Stimulated activated CD8-positive, alpha-beta memory T cell treated with anti-CD3 and anti-CD28 coated beads, Interleukin-15, amount 100 ng/mL, for 48 hours (primary cell): ENCODE measurements around the gene SMIM17.

Source experiments
- DNase-seq, 2 donors: peaks; one replicate each; pipeline ENCODE4 v3.0.0-alpha.2; 2020; ENCODE audit warnings: low read depth in 2 of 2

SMIM17 gene

DNA sequence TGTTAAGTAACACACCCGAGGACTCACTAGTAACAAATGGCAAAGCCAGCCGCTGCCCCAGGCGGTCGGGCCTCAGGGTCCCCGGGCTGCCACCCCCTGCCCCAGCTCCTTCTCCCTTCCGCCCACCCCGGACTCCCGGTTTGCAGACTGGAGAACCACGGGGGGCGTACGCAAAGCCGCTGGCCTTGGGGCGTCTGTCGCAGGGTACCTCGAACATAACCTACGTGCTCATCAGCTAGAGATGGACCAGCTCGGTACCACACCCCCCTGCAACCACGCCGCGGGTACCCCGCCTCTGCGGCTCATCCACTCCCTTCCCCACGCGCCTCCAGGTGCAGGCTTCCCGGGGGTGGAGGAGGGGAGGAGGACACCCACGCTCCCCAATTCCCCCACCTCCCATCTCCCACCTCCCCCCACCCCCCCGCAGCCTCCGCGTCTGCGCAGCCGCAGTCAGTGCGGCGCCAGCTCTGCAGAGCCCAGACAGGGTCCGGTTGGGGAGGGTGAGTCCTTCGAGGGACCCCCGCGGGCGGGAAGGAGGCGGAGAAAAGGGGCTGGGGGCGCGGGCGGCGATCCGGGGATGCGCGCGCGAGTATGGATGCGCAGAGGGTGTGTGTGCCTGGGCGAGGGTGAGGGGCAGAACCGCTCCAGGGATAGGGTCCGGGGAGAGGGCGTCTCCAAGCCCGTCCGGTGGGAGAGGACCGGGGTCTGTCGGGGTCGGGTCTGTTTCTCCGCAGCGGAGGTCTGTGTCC, at the start of gene SMIM17:
SMIM17 (plus strand) TSS at position 449 of the 749 bp plus-strand sequence. CDS start 2,509 bp downstream, outside the sequence.
- DNase-seq = no peak

DNA sequence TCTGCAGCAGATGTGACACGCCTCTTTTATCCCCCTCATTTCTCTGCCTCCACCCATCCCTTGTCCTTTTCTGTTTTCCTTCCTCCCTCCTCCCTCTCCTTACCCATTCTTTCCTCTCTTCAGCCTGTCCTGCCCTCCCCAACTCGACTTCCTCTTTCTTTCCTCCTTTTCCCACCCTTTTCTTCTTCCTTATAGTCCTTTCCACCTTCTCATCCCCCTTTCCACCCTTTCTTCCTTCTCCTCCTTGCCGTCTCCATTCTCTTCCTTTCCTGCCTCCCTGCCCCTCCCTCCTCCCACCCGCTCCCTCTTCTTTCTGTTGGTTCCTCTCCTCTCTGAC, 48.5 kb upstream of the SMIM17 start:
- DNase-seq = no peak

DNA sequence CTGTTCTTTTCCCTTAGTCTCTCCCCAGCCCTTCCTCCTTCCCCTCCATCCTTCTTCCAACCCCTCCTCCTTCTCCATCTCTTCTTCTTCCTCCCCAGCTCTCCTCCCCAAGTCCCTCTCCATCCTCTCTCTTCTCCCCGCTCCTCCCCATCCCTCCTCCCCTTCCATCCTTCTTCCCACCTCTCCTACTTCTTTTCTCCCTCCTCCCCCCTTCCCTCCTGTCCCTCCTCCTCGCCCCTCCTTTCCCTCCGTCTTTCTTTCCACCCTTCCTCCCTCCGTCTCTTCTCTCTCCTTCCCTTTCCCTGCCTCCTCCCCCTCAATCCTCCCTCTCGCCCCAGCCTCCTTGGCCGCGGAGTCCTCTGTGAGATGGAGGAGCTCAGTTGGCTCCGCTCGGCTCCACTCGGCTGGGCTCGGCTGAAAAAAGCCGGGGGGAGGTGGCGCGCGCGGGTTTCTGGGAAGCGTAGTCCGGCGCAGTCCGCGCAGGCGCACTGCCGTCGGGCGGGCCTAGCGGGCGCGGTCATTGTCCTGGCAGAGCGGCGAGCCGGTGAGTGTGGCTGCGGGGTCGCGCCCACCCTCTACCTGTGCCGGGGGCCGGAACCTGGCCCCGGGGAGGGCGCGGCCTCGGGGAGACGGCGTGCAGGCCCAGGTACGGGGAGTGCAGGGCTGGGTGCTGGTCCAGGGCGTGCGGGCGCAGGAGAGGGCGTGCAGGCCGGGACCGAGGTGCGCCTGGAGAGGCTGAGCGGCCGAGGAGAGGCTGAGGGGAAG, 48.0 kb upstream of the SMIM17 start, which contains the start of gene ZNF71:
ZNF71 (plus strand) TSS at position 520 of the 765 bp plus-strand sequence. CDS start 6,257 bp downstream, outside the sequence.
- DNase-seq = peak; percentile 80 to 81

DNA sequence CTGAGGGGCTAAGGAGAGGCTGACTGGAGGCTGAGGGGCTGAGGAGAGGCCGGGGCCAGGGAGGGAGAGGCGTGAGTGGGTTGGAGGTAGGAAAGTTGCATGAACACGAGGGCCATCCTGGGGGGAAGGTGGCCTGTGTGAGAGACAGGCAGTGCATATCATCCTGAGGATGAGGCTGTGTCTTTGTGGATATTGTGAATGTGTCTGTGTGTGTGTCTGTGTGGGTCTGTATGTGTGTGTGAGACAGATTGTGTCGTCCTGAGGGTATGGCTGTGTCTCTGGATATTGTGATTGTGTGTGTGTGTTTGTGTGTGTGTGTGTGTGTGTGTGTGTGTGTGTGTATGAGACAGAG, 47.4 kb upstream of the SMIM17 start:
- no peak for DNase-seq

DNA sequence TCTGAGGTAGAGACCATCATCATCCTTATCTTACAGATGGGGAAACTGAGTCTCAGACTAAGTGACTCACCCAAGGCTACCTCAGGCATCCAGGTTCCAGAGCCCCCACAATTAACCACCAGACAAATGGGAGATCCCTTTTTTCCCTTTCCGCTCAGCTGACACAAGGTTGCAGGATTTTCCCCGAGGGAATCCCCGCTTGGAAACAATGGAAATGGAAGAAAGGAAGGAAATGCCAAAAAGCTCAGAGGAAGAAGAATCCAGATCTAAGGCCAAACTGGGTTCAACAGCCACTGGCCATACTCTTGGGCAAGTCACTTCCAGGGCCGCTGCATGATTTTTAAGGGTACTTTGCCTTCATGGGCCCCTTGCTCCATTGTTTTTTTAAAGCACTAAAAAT, 46.3 kb upstream of the SMIM17 start:
- no peak for DNase-seq

DNA sequence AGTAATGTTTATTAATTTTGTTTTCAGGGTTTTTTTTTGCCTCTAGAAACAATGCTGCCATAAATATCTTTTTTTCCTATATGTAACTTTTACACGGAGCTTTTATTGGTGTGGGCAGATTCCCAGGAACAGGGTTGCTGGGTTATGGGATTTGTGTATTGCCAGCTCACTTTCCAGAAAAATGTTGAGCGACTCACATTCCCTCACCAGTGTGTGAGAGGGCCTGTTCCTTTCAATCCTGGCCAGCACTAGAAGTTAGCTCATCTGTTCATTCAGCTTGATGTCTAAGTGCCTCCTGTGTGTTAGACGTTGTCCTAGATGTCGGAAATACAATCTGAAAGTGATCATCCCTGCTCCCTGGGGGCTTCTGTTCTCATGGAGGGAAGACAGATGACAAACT, 45.3 kb upstream of the SMIM17 start:
- no peak for DNase-seq

DNA sequence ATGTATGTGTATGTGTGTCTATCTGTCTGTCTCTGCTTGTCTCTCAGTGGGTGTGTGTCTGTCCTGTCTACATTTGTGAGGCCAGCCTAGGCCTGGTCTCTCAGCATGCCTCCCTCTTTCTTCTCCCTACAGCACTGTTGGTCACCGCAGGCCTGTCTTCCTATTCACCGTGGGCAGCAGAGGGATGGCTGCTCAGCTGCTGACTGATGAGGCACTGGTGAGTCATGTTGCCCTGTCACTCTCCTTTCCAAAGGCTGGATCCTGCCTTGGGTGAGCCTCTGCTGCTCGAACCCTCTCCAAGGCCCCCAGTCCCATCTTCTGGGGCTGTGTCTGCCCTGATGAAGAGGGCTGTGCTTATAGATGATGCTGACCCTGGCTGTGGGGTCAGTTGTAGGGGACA, 41.6 kb upstream of the SMIM17 start:
- no peak for DNase-seq

DNA sequence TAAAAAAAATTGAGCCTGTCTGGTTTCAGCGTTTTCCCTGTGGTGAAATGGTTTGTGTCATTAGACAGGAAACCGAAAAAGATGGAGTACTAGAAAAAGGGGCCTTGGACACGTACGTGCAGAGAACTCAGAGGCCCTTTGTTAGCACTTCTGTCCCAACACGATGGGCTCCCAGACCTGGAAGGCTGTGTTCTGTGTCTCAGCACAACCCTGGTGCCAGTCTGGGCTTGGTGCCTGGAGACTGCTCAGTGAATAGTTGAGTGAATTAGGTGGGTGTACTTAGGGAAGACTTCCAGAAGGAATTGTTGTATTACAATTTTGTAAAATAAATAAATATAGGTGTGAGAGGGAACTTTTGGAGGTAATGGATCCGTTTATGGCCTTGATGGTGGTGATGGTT, 39.1 kb upstream of the SMIM17 start:
- DNase-seq = no peak

DNA sequence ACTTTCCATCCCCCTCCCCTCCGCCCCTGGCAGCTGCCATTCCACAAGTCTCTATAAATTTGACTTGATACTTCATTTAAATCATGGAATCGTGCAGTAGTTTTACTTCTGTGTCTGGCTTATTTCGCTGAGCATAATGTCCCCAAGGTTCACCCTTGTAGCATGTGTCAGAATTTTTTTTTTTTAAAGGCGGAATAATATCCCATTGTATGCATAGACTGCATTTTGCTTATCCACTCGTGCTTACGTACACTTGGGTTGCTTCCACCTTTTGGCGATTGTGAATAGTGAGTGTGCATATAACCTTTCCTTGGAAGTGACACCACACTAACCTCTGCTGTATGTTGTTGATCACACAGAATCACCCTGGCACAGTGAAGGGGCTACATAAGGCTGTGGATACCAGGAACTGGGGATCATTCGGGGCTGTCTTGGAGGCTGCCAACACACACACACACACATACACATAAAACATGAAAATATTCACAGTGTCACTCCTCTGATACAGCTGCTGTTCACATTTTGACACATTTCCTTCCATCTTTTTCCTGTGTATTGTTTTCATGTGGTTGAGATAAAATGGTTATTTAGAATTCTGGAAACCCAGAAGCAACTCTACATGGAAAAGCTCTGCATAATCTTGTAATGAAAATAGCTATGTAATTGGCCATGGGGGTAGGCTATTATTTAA, 34.5 kb upstream of the SMIM17 start:
- no peak for DNase-seq

DNA sequence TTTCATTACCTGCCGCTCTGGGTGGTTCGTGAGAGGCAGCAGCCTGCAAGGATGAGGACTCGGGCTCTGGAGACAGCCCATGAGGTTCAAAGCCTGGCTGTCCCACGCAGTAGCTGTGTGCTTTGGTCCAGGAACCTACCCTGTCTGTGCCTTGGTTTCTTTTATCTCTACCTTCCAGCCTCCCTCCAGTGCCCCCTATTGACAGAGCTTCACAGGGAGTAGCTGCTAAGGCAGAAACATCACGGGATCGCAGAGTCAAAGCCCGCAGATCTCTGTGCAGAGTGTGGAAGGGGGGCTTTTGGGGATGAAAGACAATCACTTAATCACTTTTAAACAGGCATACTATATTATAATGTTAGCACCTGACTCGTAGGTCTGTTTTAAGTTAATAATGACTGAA, 31.7 kb upstream of the SMIM17 start:
- DNase-seq = no peak

DNA sequence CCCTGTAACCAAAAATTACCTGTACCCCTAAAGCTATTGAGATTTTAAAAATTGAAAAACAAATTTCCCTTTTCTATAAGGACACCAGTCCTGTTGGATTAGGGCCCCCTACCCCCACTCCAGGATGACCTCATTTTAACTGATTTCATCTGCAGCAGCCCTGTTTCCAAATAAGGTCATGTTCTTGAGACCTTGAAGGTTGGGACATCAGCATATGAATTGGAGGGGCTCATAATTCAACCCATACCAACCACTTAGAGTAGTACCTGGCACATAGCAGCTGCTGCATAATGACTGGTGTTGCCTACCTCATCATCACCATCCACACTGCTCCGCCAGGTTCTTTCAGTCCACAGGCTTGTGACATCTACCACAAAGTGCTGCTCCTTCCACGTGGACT, 30.2 kb upstream of the SMIM17 start:
- no peak for DNase-seq

DNA sequence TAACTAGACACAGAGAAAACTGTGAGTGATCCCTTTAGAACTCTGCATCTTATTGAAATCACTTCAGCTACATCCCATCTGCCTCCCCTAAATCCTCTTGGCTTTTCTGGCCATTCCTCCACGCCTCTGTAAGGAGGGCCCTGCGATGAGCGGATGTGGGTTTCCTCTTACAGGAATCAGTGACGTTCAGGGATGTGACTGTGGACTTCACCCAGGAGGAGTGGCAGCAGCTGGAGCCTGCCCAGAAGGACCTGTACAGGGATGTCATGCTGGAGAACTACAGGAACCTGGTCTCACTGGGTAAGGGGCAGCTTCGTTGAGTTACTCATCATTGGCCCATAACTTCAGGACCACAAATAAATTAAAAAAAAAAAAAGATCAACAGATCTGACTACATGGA, 29.3 kb upstream of the SMIM17 start:
- no peak for DNase-seq

DNA sequence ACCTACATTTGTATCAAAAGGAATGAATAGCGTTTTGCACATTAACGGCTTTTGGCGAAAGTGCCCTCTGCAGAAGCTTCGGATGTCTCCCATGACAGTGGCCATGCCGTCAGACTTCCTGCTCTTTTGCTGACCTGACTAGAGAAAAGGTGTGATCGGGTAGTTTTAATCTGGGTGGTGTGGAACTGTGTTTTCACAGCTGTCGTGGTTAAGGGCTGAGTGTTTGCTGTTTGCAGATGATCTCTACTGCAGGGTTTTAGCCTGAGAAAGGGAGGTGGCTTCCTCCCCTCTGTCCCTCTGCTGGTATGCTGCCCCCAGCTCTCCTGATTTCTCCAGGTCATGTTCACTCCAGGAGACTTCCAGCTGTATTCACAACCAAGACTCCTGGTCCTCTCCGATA, 25.4 kb upstream of the SMIM17 start:
- no peak for DNase-seq

DNA sequence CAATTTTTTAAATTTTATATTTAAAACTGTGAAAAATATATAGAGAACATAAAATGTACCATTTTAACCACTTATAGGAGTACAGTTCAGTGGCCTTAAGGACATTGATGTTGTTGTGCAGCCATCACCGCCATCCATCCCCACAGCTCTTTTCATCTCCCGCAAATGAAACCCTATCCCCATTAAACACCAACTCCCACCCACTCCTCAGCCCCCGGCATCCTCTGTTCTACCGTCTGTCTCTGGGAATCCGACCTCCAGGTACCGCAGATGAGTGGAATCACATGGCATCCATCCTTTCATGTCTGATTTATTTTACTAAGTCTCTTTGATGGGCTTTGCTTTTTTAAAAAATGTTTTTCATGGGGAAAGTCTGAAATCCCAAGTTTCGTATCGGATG, 23.8 kb upstream of the SMIM17 start:
- DNase-seq = no peak

DNA sequence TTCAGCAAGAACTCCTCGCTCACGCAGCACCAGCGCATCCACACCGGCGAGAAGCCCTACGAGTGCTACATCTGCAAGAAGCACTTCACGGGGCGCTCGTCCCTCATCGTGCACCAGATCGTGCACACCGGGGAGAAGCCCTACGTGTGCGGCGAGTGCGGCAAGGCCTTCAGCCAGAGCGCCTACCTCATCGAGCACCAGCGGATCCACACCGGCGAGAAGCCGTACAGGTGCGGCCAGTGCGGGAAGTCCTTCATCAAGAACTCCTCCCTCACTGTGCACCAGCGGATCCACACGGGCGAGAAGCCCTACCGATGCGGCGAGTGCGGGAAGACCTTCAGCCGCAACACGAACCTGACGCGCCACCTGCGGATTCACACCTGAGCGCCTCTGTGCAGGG, 20.6 kb upstream of the SMIM17 start:
- no peak for DNase-seq

DNA sequence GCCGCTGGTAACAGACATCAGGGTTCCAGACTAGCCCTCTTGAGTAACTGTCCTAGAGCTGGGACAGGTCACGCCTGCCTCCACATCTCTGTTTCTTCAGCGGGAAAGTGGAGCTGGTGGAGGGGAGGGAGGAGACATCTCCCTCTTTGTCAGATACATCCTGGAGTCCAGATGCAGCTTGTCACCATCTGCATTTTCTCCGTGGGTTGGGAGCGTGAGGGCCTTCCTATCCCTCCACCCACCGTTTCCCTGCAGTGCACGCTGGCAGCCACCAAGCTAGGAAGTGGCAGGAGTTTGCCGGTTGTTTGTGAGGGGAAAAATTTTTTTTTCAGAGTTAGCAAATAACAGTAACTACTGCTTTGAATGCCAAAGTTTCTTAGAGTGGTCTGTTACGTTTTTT, 20.0 kb upstream of the SMIM17 start:
- no peak for DNase-seq

DNA sequence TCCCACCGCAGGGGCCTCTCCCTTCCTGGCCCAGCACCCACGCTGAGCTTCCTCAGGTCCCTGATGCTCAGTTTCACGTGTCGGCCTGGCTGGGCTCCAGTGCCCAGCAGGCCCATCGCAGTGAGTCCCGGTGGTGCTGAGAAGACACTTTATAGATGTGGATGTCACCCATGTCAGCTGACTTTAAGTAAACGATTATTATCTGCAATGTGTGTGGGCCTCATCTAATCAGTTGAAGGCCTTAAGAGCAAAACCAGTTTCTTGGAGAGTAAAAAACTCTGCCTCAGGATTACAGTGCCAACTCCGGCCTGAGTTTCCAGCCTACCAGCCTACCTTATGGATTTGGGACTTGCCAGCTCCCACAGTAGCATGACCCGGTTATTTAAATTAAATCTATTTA, 17.3 kb upstream of the SMIM17 start:
- no peak for DNase-seq

DNA sequence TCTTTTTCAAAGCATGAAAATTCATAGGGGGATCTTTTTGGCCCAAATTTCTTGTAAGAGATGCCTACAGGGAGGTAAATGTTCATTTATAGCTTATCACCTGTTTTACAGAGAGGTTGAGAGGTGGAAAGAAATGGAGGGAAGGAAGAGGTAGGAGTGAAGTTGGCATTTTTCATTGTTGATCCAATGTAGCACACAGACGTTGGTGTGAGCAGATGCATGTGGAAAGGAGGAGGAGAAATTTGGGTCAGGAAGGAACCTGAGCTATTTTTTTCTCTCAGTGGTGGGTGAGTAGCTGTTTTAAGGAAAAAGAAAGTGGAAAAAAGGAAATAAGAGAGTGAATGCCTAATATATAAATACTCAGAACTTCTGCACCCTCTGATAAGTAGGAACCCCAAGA, 9.9 kb upstream of the SMIM17 start:
- DNase-seq = no peak

DNA sequence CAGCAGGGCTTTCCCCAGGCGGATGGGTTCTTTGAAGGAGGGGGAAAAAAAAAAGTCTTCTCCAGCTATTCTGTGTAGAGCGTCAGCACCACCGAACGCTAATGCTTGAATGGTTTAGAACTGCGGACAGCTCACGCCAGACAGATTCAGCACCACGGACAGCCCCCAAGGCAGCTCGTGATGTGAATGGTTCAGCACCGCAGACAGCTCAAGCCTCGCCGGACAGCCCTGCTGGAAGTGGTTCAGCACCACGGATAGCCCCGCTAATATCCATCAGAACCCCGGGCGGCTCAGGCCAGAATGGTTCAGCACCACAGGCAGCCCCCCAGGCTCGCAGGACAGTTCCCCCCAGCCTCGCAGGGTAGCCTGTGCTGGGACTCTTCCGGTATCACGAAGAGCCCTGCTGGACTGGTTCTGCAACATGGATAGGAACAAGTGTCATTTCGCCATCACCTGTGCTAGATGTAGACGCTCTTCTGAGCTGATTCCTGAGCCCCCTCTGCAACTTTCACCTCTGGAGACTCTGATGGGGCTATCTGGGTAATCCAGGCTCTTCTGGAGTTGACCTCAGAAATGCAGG, 4.9 kb upstream of the SMIM17 start:
- DNase-seq = peak; percentile 13 to 16

DNA sequence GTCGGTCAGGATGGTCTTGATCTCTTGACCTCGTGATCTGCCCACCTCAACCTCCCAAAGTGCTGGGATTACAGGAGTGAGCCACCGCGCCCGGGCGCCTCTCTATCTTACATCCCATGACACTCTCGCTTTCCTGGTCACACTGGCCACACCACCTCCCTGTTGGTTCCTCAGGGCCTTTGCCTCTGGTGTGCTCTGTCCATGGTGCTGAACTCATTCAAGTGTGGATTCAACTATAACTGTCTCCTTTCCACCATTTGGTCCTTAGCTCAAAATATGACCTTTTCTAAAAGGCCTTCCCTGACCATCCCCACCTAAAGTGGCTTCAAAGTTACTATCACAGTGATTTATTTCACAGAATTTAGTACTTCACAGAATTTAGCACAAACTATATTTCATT, 3.7 kb upstream of the SMIM17 start:
- no peak for DNase-seq

DNA sequence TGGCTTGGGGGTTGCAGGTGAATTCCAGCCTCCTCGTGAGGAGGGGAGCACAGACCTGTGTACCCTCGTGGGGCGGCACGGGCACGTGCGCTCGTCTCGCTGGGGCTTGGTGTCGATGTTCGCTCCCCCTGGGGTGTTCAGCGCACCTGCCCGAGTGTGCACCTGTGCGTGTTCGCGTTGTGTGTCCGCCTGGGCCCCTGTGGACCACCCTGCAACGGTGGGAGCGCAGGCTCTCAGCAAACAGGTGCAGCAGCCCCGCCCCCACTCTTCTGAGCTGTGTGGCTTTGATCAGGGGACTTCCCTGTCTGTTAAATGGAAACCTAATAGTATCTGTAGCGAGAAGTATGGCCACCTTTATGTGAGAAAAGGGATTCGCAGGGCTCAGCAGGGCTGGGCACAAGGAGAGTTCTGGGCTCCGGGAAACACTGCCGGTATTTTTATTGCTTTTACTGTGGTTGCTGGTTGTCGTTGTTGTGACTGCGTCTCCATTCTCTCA, 549 bp downstream of the SMIM17 start:
- DNase-seq = no peak

DNA sequence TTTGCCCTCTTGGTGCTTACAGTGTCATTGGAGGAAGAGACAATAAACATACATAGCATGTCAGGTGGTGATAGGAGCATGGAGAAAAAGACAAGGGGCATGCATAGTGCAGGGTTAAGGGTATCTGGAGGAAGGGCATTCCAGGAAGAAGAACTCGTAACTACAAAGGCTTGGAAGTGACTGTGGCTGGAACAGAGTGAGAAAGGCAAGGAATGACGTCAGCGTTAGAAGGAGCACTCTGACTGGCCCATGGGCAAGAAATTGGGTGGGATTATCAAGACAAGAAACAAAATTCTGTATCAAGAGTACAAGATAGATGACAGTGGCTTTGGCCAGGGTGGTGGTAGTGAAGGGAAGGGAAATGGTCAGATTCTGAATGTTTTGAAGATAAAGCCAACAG, 11.2 kb downstream of the SMIM17 start:
- no peak for DNase-seq
